GM21360 (cell line): ENCODE results near the gene NR6A1.

ENCODE experiments used
- ATAC-seq: cut with Tn5 transposase; IDR thresholded peaks from one replicate; pipeline ENCODE4 v1.9.1; 2021; ENCODE audit warnings: mild to moderate bottlenecking, moderate library complexity; ENCODE audit not compliant: unreplicated experiment

NR6A1 gene

GRCh38 chr9:124797343-124798103, 26.4 kb upstream of the NR6A1 start:
- no peak for ATAC-seq

- ATAC-seq, result no peak
Observed at GRCh38 chr9:124795881-124796431, 24.8 kb upstream of the NR6A1 start.

GRCh38 chr9:124794902-124795491, 23.9 kb upstream of the NR6A1 start:
- ATAC-seq, result no peak

- no peak for ATAC-seq
Observed at GRCh38 chr9:124793015-124793541, 22.0 kb upstream of the NR6A1 start.

GRCh38 chr9:124792257-124793014, 21.3 kb upstream of the NR6A1 start:
- ATAC-seq, result no peak

GRCh38 chr9:124790801-124791505, 19.8 kb upstream of the NR6A1 start:
- no peak for ATAC-seq

GRCh38 chr9:124790301-124790700, 19.2 kb upstream of the NR6A1 start:
- no peak for ATAC-seq

GRCh38 chr9:124789531-124789930, 18.4 kb upstream of the NR6A1 start:
- ATAC-seq, result no peak

- ATAC-seq, result no peak
Observed at GRCh38 chr9:124788542-124789217, 17.6 kb upstream of the NR6A1 start.

GRCh38 chr9:124786881-124787573, 15.9 kb upstream of the NR6A1 start:
- ATAC-seq, result no peak

GRCh38 chr9:124784509-124784908, 13.4 kb upstream of the NR6A1 start:
- no peak for ATAC-seq

- ATAC-seq, result no peak
Observed at GRCh38 chr9:124783830-124784229, 12.7 kb upstream of the NR6A1 start.

- no peak for ATAC-seq
Observed at GRCh38 chr9:124782661-124783574, 11.8 kb upstream of the NR6A1 start.

GRCh38 chr9:124781967-124782660, 11.0 kb upstream of the NR6A1 start:
- ATAC-seq, result no peak

GRCh38 chr9:124780757-124781151, 9.6 kb upstream of the NR6A1 start:
- no peak for ATAC-seq

- no peak for ATAC-seq
Observed at GRCh38 chr9:124780060-124780756, 9.1 kb upstream of the NR6A1 start.

- ATAC-seq, result no peak
Observed at GRCh38 chr9:124779368-124780059, 8.4 kb upstream of the NR6A1 start.
